GM19240 (cell line): ENCODE measurements around the gene FAM120A.
"Not testable (repeated sequence)": the region's sequence is repeated elsewhere in the genome, so short reads cannot be mapped to it uniquely, and the experiment has no call there.

ENCODE experiments used
- DNase-seq: peaks from one replicate; pipeline ENCODE4 v3.0.0; 2011; ENCODE audit warnings: low spot score; ENCODE audit not compliant: insufficient read length

The FAM120A gene

GRCh38 chr9:93450945-93451815 lies at the start of gene FAM120A:
Gene FAM120A (plus strand): TSS chr9:93451685. CDS start chr9:93451916, 231 bp downstream.
- DNase-seq = peak; percentile 55

GRCh38 chr9:93406371-93406770 lies 45.1 kb upstream of the FAM120A start:
- DNase-seq = no peak

GRCh38 chr9:93413530-93413929 lies 38.0 kb upstream of the FAM120A start:
- DNase-seq = no peak

- no peak for DNase-seq
Measured at GRCh38 chr9:93415176-93415690, 36.3 kb upstream of the FAM120A start.

- DNase-seq = no peak
Measured at GRCh38 chr9:93416530-93417235, 34.8 kb upstream of the FAM120A start.

GRCh38 chr9:93417538-93417937 lies 33.9 kb upstream of the FAM120A start:
- DNase-seq = no peak

GRCh38 chr9:93419023-93419422 lies 32.5 kb upstream of the FAM120A start:
- DNase-seq = no peak

- DNase-seq = no peak
Measured at GRCh38 chr9:93422977-93423616, 28.4 kb upstream of the FAM120A start.

- DNase-seq = no peak
Measured at GRCh38 chr9:93427655-93428379, 23.7 kb upstream of the FAM120A start.

- DNase-seq = no peak
Measured at GRCh38 chr9:93431539-93432105, 19.9 kb upstream of the FAM120A start.

GRCh38 chr9:93432964-93433363 lies 18.5 kb upstream of the FAM120A start:
- no peak for DNase-seq

- DNase-seq = no peak
Measured at GRCh38 chr9:93434056-93434455, 17.4 kb upstream of the FAM120A start.

GRCh38 chr9:93435386-93435785 lies 16.1 kb upstream of the FAM120A start:
- DNase-seq = no peak

GRCh38 chr9:93436218-93436617 lies 15.3 kb upstream of the FAM120A start:
- DNase-seq = no peak

GRCh38 chr9:93436655-93437407 lies 14.7 kb upstream of the FAM120A start:
- DNase-seq = no peak

GRCh38 chr9:93437996-93438395 lies 13.5 kb upstream of the FAM120A start:
- DNase-seq = no peak

- not testable (repeated sequence) for DNase-seq
Measured at GRCh38 chr9:93439301-93439700, 12.2 kb upstream of the FAM120A start.

- no peak for DNase-seq
Measured at GRCh38 chr9:93440896-93441580, 10.4 kb upstream of the FAM120A start.

- no peak for DNase-seq
Measured at GRCh38 chr9:93446073-93446472, 5.4 kb upstream of the FAM120A start.

- DNase-seq = no peak
Measured at GRCh38 chr9:93447655-93448054, 3.8 kb upstream of the FAM120A start.
